ENCODE data around the gene GUCD1.
"Not testable (repeated sequence)": the region's sequence is repeated elsewhere in the genome, so short reads cannot be mapped to it uniquely, and the experiment has no call there.

Gene GUCD1

DNA sequence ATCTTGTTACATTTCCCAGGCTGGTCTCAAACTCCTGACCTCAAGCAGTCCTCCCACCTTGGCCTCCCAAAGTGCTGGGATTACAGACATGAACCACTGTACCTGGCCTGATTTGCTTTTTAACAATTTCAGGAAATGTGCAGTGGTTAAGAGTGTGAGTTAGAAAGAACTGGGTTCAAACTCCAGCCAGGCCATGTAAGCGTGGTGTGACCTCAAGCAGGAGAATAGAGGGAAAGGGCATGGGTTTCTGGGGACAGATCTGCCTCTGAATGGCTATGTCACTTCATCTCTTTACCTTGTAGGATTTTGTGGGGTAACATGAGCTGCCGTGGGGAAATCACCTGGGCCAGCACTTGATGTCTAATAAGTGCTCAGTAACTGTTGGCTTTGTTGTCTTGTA, 10.1 kb upstream of the GUCD1 start:
- DNase-seq (ENCODE audit: low spot score) = no peak

DNA sequence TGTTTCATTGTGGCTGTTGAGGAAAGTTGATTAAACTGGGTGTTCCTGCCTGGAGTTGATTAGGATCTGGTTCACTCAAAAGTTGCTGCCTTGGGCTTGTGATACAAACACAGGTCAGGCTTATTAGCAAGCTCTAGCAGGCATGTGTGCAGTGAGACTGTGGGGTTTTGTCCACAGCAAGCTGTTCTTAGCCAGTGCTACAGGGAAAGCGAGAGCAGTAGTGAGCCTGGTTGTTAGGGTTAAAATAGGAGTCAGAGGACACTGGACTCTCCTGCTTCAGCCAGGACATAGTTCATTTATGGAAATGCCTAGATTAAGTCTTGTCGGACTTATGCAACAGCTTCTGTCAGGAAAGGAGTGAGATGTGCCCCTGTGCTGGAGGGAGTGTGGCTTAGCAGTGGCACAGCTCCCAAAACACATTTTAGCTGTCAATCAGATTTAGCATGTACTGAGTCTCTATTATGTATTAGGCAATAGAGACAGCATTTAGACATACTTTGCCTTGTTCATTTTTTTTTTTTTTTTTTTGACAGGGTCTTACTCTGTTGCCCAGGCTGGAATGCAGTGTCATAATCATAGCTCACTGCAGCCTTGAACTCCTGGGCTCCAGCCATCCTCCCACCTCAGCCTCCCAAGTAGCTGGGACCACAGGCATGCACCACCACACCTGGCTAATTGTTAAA, 9.6 kb upstream of the GUCD1 start:
- DNase-seq (ENCODE audit: low spot score) = no peak

DNA sequence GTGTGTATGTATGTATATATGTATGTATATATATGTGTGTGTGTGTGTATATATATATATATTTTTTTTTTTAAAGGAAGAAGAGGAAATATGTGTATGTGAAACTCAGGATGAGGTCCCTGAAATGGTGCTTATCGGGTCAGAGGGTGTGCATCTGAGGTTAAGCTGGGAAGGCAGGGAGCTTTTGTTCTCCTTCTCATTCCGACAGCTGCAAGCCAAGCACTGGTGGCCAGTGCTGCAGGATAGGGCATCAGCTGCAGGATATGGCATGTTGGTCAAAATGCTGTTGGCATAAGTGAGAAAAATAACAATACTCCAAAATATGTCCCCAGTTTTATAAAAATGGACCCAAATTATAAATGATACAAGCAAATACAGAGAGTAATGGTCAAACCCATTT, 8.3 kb upstream of the GUCD1 start:
- no peak for DNase-seq (ENCODE audit: low spot score)

DNA sequence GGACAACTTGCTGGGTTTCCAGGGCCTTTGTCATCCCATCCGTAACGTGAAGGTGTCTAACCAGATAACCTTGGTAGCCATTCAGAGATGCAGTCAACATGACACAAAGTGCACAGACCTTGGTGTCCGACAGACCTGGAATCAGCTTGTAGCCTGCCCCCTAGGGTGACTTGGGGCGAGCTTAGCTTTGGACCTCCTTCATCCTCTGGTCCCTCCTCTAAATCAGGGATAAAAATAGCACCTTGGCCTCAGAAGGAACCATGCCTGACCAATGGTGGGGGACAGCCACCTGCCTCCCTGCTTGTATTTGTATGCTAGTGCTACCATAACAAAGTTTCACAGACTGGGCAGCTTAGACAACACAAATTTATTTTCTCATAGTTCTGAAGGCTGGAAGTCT, 4.5 kb upstream of the GUCD1 start:
- DNase-seq (ENCODE audit: low spot score) = no peak

DNA sequence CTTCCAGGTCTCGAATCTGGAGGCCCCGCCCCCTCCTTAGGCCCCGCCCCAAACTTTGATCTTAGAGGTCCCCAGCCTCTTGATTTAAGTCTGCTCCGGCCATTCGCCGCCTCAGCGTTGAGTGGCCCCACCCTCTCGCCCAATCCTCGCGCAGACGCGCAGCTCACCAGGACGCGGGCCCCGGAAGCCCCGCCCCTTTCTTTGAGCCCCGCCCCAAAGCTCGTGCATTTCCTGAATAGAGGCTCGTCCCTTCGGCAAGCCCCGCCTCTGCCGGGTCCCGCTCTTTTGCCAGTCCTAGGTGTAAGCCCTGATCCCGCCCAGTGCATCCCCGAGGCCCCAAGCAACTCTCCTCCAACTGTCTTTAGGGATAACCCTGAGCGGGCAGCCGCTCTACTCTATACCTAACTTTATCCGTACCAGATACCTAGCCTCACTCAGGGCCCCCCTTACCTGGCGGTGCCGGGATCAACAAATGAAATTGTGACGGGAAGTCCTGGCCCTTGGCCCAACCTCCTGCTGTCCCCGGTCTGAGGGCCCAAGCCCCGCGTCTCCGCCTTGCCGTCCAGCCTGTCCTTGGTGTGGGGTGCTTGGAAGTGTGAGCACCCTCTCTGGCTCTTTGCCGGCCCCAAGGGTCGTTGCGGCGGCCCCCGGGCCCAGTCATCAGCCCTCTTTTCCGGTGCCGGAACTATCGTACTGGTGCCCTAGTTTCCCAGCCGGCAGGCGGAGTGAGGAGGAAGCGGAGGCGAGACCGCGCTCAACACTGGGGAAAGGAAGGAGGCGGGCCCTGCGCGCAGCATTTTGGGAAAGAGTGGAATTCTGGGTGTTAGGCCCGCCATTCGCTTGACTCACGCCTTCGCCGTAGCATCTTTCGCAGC, 464 bp upstream of the GUCD1 start, which contains the start of gene SNRPD3:
SNRPD3 (plus strand) TSS at position 835 of the 875 bp plus-strand sequence. CDS start 1,676 bp downstream, outside the sequence.
- DNase-seq (ENCODE audit: low spot score) = peak; percentile 89

DNA sequence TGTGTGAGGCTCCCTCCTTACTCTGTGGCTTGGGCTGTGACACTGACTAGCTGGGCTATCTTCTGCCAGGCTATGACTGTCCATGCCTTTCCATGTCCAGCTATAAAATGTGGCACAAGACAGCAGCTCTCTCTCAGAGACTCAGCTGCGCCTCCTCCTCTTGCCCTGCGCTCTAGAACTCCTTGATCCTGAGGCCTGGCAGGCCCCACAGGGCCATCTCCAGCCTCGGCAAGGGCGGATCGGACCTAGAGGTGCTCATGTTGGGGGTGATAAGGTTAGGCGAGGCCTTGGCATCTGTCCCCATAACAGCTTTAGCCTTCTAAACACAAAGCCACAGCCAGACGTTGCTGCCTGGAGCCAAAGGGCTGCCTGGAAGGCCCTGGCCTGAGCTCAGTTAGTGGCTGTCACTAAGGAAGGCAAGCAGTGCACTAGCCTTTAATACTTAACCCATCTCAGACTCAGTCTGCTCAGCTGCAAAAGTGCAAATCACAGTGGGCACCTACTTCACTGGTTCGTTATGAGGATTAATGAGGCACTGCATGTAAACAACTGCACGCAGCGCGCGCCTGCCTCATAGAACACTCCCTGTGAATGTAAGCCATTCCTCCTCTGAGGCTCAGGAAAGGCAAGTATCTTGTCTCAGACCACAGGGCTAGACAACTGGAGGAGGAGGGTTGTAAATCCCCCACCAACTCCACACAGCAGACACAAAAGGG, 1.2 kb downstream of the GUCD1 start:
- DNase-seq (ENCODE audit: low spot score) = no peak

DNA sequence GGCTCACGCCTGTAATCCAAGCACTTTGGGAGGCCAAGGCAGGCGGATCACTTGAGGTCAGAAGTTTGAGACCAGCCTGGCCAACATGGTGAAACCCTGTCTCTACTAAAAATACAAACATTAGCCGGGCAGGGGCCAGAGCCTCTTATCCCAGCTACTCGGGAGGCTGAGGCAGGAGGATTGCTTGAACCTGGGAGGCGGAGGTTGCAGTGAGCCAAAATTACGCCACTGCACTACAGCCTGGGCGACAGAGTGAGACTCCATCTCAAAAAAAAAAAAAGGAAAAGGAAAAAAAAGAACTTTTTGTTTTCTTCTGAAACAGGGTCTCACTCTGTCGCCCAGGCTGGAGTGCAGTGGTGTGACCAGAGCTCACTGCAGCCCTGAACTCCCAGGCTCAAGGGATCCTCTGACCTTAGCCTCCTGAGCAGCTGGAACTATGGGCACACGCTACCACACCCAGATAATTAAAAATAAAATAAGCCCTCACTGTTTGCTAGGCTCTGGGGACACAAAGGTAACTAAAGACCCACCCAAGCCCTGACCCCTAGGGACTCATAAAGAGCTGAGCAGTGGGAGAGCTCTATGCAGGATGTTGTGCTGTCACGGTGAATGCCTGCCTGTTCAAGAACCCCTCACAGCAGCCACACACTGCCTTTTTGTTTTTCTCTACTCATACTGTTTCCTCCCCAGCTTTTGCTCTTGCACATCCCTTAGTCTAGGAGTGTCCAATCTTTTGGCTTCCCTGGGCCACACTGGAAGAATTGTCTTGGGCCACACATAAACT, 2.2 kb downstream of the GUCD1 start:
- not testable (repeated sequence) for DNase-seq (ENCODE audit: low spot score)

DNA sequence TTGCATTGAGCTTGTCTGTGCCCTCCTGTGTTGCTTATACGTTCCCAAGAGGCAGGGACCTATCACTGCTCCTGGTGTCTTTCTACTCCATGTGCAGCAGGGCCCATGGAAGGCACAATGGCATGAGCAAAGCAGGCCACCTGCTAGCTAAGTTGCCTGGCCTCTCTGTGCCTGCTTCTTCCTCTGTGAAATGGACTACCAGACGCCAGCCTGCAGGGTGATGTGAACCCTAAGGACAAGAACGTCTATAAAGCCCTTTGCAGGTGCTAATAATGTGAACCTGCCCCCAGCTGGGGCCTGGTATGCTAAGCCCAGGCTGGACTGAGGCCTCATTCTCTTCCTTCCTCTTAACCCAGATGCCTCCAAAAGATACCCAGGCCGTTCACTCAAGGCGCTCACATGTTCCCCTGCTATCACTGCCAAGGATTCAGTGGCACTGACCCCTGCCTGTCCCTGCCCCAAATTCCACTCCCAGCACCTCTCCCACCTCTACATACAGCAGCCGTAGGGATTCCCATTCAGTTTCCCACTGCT, 4.0 kb downstream of the GUCD1 start:
- DNase-seq (ENCODE audit: low spot score) = no peak

DNA sequence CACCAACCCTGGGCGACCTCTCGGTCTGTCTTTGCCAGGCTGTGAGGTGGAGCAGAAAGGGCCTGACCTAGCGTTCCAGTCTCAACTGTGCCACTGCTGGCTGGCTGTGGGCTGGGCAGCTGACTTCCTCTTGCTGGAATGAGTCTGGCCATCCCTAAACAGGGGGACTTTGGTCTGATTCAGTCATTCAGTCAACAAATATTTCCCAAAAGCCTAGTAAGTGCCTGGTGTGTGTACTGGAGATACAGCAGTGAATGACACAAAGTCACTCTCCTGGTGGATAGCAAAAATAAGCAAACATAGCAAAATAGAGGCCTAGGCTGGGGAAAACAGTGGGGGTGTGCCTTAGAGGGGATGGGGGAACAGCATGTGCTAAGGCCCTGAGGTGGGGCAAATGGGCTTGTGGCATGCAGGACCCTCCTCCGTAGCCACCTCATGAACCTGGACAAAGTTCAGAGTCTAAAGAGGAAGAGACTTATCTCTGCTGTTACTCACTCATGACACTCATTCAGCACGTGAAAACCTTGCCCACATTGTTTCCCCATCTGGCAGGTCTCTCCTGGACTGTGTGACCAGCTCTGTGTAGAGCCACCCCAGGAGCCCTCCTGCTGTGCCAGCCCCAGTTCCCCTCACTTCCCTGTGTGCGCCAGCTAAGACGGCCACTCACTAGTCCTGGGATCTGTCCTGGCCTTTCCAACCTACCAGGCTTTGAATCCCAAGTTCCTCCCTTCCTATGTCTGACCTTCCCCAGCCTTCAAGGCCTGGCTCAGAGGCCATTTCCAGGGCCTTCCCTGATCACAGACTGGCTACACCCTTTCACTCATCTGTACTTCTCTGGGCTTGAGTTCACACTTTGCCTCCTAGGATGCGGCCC, 4.7 kb downstream of the GUCD1 start:
- DNase-seq (ENCODE audit: low spot score) = peak; percentile 77

DNA sequence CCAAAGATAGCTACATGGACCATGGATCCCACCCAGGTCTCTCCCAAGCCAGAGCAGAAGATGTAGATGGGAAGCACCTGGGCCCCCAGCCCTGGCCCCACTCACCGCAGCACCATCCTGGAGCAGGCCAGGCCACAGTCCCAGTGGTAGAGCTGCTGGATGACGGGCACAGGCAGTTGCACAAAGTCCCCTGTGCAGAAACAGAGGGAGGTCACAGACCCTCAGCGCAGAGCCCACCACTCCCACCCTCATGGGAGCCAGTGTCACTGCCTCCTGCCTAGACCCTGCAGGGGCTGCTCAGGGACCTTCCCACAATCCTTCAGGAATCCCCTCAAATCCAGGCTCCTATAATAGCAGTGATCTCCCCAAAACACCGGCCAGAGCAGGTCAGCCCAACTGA, 6.1 kb downstream of the GUCD1 start:
- no peak for DNase-seq (ENCODE audit: low spot score)

DNA sequence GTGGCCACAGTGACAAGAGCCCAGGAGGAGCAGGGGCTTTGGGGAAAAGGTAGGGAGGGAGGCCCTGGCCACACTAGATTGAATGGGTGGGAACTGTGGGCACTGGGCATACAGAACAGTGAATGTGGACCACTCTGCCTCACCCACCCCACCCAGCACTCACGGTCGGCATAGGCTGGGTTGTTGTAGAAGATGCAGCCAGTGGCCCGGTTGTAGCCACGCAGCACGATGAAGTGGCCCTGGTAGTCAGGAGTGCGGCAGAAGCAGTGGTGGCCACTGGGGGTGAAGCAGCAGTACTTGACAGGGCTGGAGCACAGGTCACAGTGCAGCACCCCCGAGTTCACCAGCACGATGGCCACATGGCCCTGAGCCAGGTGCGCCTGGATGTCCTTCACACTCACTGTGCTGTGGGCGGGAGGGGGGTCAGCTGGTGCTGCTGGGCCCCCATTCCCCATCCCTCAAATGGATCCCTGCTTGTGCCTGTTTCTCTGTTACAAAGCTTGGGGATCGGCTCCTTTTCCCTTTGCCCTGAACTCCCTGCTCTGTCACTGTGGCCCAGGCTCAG, 11.2 kb downstream of the GUCD1 start:
- DNase-seq (ENCODE audit: low spot score) = no peak

DNA sequence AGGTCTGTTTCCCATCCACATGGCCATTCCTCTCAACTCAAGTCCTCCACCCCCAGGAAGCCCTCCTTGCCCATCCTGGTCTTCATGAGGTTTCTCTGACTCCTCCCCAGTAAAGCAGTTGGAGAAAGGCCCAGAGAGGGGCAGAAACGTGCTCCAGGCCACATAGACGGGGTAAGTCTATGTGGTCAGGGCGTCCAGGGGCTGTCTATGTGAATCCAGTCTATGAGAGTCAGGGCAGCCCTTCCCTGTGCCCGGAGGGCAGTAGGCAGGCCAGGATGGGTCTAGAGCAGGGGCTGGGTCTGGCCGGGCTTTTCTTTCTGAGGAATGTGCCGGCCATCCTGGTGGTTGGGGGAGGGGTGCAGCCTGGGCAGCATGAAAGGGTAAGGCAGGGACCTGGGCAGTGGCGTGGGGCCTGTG, 11.7 kb downstream of the GUCD1 start:
- DNase-seq (ENCODE audit: low spot score) = no peak

DNA sequence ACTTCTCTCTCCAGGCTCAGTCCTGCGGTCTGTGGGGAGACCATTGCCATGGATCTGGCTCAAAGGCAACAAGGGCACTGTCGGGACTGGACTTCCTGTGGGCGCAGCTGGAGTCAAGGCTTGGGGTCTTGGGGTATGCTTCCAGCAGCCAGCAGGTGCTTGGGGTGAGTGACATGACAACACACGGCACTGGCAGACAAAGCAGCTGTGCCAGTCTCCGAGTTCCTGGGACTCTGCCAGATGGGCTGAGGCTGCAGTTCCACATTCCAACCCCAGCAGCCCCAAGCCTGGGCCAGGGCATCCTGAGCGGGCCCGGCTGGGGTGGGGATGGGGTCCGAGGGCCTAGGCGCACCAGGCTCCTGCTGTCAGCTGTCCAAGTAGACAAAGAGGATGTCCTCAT, 12.3 kb downstream of the GUCD1 start:
- no peak for DNase-seq (ENCODE audit: low spot score)

DNA sequence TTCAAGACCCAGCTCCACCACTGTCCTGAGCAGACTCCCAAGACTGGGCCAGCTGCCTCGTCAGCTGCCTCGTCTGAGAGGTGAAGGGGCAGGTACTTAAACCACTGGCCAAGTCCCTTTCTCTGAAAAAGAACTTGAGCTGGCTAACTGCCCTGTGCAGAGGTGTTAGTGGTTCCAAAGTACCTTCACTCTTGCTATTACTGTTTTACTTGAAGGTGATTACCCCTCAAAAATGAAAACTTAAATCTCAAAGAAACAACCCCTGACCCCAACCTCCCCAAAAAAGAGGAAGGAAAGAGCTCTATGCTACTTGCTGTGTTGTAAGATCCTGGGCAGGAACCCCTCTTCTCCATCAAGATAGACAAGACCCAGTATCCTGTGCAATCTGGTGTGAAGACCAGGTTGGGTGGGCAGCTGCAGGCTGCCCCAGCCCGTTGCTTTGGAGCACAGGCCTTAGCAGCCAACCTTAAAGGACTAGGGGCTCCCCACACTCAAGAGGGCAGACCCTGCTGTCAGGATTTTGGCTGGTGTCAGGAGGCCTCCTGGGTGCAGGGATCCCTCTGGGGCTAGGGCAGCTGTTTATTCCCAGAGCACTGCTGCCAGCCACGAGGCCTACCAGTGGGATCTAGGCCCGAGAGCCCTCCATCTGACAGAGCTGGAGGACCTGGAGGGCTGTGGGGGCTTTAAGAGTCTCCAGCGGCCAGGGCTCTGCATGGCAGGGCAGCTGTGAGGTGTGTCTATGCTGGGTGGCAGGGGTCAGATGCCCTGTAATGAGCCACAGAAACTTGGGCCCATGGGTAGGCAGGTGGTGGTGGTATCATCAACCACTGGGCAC, 13.0 kb downstream of the GUCD1 start:
- no peak for DNase-seq (ENCODE audit: low spot score)

DNA sequence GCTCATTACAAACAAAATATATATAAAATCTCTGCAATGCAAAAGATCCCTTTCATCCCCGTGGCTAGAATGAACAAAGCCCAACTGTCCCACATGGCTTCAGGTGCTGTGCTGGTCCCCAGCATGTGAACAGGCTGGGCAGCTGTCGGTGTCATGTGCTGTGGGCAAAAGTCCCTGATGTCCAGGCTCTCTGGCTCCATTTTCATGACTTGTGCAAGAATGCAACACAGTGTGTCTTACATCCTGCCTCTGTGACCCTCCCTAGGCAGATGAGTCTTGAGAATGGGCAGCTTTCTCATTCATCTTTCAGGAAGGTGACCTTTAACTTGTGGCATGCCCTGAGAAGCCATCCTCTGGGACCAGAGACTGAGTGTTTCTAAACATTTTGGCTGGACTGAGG, 14.5 kb downstream of the GUCD1 start:
- no peak for DNase-seq (ENCODE audit: low spot score)

DNA sequence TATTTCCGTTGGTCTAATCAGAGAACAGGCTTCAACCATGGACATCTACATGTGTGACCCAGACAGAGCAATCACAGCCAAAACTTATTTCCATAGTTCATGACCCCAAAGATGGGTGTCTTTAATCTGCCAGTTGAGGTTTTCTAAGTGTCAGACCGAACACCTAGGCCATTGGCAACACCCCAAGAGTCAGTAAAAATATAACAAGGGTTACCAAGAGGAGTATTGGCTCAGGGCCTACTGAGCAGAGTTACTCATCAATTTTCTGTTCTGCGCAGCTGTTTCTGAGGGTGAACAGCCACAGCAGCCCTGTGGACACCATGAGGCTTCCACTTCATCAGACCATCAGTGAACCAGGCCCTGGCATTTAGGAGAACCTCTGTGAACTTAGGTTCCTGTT, 18.8 kb downstream of the GUCD1 start:
- DNase-seq (ENCODE audit: low spot score) = no peak

DNA sequence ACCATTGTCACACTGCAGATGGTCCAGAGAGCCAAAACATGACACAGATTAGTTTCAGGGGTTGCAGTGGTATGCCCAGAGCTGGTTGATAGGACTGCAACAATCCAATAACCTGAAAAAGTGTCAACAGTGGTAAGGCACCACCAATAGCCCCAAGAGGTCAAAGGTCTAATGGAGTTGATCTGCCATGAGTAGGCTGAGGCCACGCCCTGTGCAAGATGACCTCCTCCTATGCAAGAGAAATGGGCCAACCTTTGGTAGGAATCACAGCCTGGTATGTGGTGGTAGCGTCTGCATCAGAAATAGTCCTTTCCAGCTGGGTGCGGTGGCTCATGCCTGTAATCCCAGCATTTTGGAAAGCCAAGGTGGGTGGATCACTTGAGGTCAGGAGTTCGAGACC, 19.6 kb downstream of the GUCD1 start:
- no peak for DNase-seq (ENCODE audit: low spot score)

DNA sequence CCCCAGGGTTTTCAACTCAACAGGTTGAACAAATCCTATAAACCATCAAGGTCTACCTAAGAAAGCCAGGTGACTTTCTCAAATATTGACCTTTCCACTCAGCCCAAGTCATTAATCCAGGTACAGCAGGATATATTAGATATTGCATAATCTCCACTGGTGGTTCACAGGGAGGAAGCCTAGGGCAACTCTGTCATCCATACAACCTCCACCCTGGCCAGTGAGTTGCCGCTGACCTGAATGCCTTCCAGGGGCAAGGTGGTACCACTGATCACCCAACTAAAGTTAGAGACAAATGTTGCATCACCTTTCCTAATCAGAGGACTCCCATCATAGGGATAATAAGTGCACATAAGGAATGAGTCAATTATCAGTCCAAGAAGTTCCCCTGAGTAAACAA, 22.9 kb downstream of the GUCD1 start:
- no peak for DNase-seq (ENCODE audit: low spot score)

DNA sequence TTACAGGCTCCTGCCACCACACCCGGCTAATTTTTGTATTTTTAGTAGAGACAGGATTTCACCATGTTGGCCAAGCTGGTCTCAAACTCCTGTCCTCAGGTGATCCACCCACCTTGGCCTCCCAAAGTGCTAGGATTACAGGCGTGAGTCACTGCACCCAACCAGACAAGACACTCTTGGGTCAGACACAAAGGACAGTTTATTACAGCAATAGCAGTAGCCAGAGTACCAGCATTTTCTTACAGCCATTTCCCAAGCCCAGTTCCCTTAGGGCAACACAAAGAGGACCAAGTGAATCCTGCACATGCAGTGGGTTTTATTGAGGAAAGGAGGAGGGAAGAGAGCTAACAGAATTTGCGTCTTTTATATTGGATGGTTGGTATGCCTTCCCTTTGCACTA, 24.0 kb downstream of the GUCD1 start:
- DNase-seq (ENCODE audit: low spot score) = not testable (repeated sequence)
